HEK293 (cell line): ENCODE data around the gene LCOR.

Experiments used
- ATF2 ChIP-seq: fragments of 450-650 bp; formaldehyde crosslinking; IDR thresholded peaks from 2 replicates; pipeline ENCODE4 v1.5.1; 2016; ENCODE audit warnings: missing biosample characterization, missing genetic modification characterization, low read depth
- ELK4 ChIP-seq: IDR thresholded peaks from 2 replicates; pipeline ENCODE4 v1.6.1; 2011; ENCODE audit warnings: mild to moderate bottlenecking, low read depth, low read length, borderline replicate concordance
- INSM2 ChIP-seq: fragments of 450-650 bp; formaldehyde crosslinking; IDR thresholded peaks from 2 replicates; pipeline ENCODE4 v1.5.1; 2016; ENCODE audit warnings: missing biosample characterization, missing genetic modification characterization
- REPIN1 ChIP-seq: fragments of 450-650 bp; formaldehyde crosslinking; IDR thresholded peaks from 2 replicates; pipeline ENCODE4 v1.5.1; 2017; ENCODE audit warnings: missing biosample characterization, missing genetic modification characterization, low read depth
- ZBTB7A ChIP-seq: fragments of 450-650 bp; formaldehyde crosslinking; IDR thresholded peaks from 2 replicates; pipeline ENCODE4 v1.5.1; 2016; ENCODE audit warnings: low read depth, missing biosample characterization, missing genetic modification characterization
- ZNF138 ChIP-seq: fragments of 450-650 bp; formaldehyde crosslinking; IDR thresholded peaks from 2 replicates; pipeline ENCODE4 v1.5.1; 2016; ENCODE audit warnings: missing biosample characterization, missing genetic modification characterization, borderline replicate concordance
- ZNF146 ChIP-seq: fragments of 450-650 bp; formaldehyde crosslinking; IDR thresholded peaks from 2 replicates; pipeline ENCODE4 v1.5.1; 2016; ENCODE audit warnings: missing biosample characterization, missing genetic modification characterization
- ZNF184 ChIP-seq: fragments of 450-650 bp; IDR thresholded peaks from 2 replicates; pipeline ENCODE4 v1.5.1; 2018; ENCODE audit warnings: missing biosample characterization, mild to moderate bottlenecking, missing genetic modification characterization
- ZNF214 ChIP-seq: fragments of 450-650 bp; formaldehyde crosslinking; IDR thresholded peaks from 2 replicates; pipeline ENCODE4 v1.5.1; 2017; ENCODE audit warnings: missing biosample characterization, mild to moderate bottlenecking, missing genetic modification characterization, borderline replicate concordance
- ZNF239 ChIP-seq: fragments of 450-650 bp; formaldehyde crosslinking; IDR thresholded peaks from 2 replicates; pipeline ENCODE4 v1.5.1; 2016; ENCODE audit warnings: missing biosample characterization, missing genetic modification characterization
- ZNF248 ChIP-seq: fragments of 450-650 bp; formaldehyde crosslinking; IDR thresholded peaks from 2 replicates; pipeline ENCODE4 v1.5.1; 2017; ENCODE audit warnings: missing biosample characterization, missing genetic modification characterization
- ZNF391 ChIP-seq: fragments of 450-650 bp; formaldehyde crosslinking; IDR thresholded peaks from 2 replicates; pipeline ENCODE4 v1.5.1; 2016; ENCODE audit warnings: low read depth, missing biosample characterization, missing genetic modification characterization, borderline replicate concordance
- ZNF426 ChIP-seq: fragments of 450-650 bp; formaldehyde crosslinking; IDR thresholded peaks from 2 replicates; pipeline ENCODE4 v1.5.1; 2017; ENCODE audit warnings: missing biosample characterization, missing genetic modification characterization, mild to moderate bottlenecking, inconsistent platforms, moderate library complexity
- ZNF501 ChIP-seq: fragments of 450-650 bp; formaldehyde crosslinking; IDR thresholded peaks from 2 replicates; pipeline ENCODE4 v1.5.1; 2016; ENCODE audit warnings: missing biosample characterization, missing genetic modification characterization
- ZNF514 ChIP-seq: fragments of 450-650 bp; formaldehyde crosslinking; IDR thresholded peaks from 2 replicates; pipeline ENCODE4 v1.5.1; 2016; ENCODE audit warnings: missing biosample characterization, missing genetic modification characterization
- ZNF521 ChIP-seq: fragments of 450-650 bp; formaldehyde crosslinking; IDR thresholded peaks from 2 replicates; pipeline ENCODE4 v1.5.1; 2017; ENCODE audit warnings: missing biosample characterization, mild to moderate bottlenecking, missing genetic modification characterization
- ZNF670 ChIP-seq: fragments of 450-650 bp; formaldehyde crosslinking; IDR thresholded peaks from 2 replicates; pipeline ENCODE4 v1.5.1; 2016; ENCODE audit warnings: missing biosample characterization, missing genetic modification characterization, low read depth
- ZNF785 ChIP-seq: fragments of 450-650 bp; formaldehyde crosslinking; IDR thresholded peaks from 2 replicates; pipeline ENCODE4 v1.5.1; 2016; ENCODE audit warnings: missing biosample characterization, missing genetic modification characterization
- ZSCAN18 ChIP-seq: fragments of 450-650 bp; formaldehyde crosslinking; IDR thresholded peaks from 2 replicates; pipeline ENCODE4 v1.5.1; 2016; ENCODE audit warnings: missing biosample characterization, missing genetic modification characterization
- TF ChIP-seq, protein P1 (sequence below): fragments of 450-650 bp; formaldehyde crosslinking; IDR thresholded peaks from 2 replicates; pipeline ENCODE4 v1.5.1; 2017; ENCODE audit warnings: missing biosample characterization, mild to moderate bottlenecking, missing genetic modification characterization, moderate library complexity
- TF ChIP-seq, protein P2 (sequence below): fragments of 450-650 bp; formaldehyde crosslinking; IDR thresholded peaks from 2 replicates; pipeline ENCODE4 v1.5.1; 2016; ENCODE audit warnings: missing biosample characterization, missing genetic modification characterization
- TF ChIP-seq, protein P3 (sequence below): fragments of 450-650 bp; formaldehyde crosslinking; optimal IDR thresholded peaks from 2 replicates; pipeline ENCODE3; 2016; ENCODE audit warnings: missing biosample characterization, mild to moderate bottlenecking, missing genetic modification characterization
- TF ChIP-seq, protein P4 (sequence below): fragments of 450-650 bp; formaldehyde crosslinking; IDR thresholded peaks from 2 replicates; pipeline ENCODE4 v1.5.1; 2017; ENCODE audit warnings: missing biosample characterization, missing genetic modification characterization
- TF ChIP-seq, protein P5 (sequence below): fragments of 450-650 bp; formaldehyde crosslinking; IDR thresholded peaks from 2 replicates; pipeline ENCODE4 v1.5.1; 2016; ENCODE audit warnings: missing biosample characterization, missing genetic modification characterization

Gene LCOR

GRCh38 chr10:96840841-96841518 is 8.9 kb downstream of the LCOR start (continued):
- no peak for TF ChIP-seq ZSCAN18 (tag by site-specific recombination)
- TF ChIP-seq, protein P1, sequence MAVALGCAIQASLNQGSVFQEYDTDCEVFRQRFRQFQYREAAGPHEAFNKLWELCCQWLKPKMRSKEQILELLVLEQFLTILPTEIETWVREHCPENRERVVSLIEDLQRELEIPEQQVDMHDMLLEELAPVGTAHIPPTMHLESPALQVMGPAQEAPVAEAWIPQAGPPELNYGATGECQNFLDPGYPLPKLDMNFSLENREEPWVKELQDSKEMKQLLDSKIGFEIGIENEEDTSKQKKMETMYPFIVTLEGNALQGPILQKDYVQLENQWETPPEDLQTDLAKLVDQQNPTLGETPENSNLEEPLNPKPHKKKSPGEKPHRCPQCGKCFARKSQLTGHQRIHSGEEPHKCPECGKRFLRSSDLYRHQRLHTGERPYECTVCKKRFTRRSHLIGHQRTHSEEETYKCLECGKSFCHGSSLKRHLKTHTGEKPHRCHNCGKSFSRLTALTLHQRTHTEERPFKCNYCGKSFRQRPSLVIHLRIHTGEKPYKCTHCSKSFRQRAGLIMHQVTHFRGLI, result no peak
- no peak for TF ChIP-seq REPIN1
- TF ChIP-seq, protein P2, sequence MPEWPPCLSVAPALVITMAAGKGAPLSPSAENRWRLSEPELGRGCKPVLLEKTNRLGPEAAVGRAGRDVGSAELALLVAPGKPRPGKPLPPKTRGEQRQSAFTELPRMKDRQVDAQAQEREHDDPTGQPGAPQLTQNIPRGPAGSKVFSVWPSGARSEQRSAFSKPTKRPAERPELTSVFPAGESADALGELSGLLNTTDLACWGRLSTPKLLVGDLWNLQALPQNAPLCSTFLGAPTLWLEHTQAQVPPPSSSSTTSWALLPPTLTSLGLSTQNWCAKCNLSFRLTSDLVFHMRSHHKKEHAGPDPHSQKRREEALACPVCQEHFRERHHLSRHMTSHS (tag by site-specific recombination), result no peak
- no peak for TF ChIP-seq ZBTB7A
- TF ChIP-seq, protein P3, sequence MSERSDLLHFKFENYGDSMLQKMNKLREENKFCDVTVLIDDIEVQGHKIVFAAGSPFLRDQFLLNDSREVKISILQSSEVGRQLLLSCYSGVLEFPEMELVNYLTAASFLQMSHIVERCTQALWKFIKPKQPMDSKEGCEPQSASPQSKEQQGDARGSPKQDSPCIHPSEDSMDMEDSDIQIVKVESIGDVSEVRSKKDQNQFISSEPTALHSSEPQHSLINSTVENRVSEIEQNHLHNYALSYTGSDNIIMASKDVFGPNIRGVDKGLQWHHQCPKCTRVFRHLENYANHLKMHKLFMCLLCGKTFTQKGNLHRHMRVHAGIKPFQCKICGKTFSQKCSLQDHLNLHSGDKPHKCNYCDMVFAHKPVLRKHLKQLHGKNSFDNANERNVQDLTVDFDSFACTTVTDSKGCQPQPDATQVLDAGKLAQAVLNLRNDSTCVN (tag by site-specific recombination), result no peak
- TF ChIP-seq INSM2 (tag by site-specific recombination), result peak; percentile 30; the same call in 1 of the 2 replicates
- no peak for TF ChIP-seq ZNF501 (tag by site-specific recombination)
- TF ChIP-seq, protein P4, sequence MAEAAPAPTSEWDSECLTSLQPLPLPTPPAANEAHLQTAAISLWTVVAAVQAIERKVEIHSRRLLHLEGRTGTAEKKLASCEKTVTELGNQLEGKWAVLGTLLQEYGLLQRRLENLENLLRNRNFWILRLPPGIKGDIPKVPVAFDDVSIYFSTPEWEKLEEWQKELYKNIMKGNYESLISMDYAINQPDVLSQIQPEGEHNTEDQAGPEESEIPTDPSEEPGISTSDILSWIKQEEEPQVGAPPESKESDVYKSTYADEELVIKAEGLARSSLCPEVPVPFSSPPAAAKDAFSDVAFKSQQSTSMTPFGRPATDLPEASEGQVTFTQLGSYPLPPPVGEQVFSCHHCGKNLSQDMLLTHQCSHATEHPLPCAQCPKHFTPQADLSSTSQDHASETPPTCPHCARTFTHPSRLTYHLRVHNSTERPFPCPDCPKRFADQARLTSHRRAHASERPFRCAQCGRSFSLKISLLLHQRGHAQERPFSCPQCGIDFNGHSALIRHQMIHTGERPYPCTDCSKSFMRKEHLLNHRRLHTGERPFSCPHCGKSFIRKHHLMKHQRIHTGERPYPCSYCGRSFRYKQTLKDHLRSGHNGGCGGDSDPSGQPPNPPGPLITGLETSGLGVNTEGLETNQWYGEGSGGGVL (tag by site-specific recombination), result no peak
- TF ChIP-seq ATF2 (tag by site-specific recombination), result peak; percentile 54; the same call in 1 of the 2 replicates
- TF ChIP-seq ZNF514 (tag by site-specific recombination), result no peak
- TF ChIP-seq ZNF521 (tag by site-specific recombination), result no peak
- no peak for TF ChIP-seq ZNF146
- TF ChIP-seq ZNF248 (tag by site-specific recombination), result no peak
- peak; percentile 29; the same call in 1 of the 2 replicates for TF ChIP-seq ZNF184
- TF ChIP-seq, protein P5, sequence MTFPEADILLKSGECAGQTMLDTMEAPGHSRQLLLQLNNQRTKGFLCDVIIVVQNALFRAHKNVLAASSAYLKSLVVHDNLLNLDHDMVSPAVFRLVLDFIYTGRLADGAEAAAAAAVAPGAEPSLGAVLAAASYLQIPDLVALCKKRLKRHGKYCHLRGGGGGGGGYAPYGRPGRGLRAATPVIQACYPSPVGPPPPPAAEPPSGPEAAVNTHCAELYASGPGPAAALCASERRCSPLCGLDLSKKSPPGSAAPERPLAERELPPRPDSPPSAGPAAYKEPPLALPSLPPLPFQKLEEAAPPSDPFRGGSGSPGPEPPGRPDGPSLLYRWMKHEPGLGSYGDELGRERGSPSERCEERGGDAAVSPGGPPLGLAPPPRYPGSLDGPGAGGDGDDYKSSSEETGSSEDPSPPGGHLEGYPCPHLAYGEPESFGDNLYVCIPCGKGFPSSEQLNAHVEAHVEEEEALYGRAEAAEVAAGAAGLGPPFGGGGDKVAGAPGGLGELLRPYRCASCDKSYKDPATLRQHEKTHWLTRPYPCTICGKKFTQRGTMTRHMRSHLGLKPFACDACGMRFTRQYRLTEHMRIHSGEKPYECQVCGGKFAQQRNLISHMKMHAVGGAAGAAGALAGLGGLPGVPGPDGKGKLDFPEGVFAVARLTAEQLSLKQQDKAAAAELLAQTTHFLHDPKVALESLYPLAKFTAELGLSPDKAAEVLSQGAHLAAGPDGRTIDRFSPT, result no peak
- TF ChIP-seq ELK4, result no peak
- TF ChIP-seq ZNF138, result no peak
- no peak for TF ChIP-seq ZNF785 (tag by site-specific recombination)
- no peak for TF ChIP-seq ZNF670 (tag by site-specific recombination)
- no peak for TF ChIP-seq ZNF214 (tag by site-specific recombination)
- no peak for TF ChIP-seq ZNF426
- TF ChIP-seq ZNF239 (tag by site-specific recombination), result no peak
- TF ChIP-seq ZNF391 (tag by site-specific recombination), result no peak
